Endothelial cell of umbilical vein (primary cell): Measurements from ENCODE around the gene APP. TPM values are rescaled to one million over a fixed set of nuclear protein-coding genes. Genes with fewer than 3 reads are reported as not detected.

Experiments
- BruUV-seq: library from RNA; stranded (reverse); fragments of 400-500 nt; replicated peaks from 2 replicates; lab custom pipeline; 2021; lab: Mats Ljungman, UMichigan
- CTCF ChIA-PET: fragments of 300-600, 350-600 bp; sonication (Branson Sonifier 250); formaldehyde crosslinking; loops from one replicate; lab custom pipeline; 2021; ENCODE audit warnings: antibody characterized with exemption, inconsistent platforms; lab: Charles Lee
- POLR2A ChIA-PET: fragments of 300-600, 350-600 bp; sonication (Branson Sonifier 250); formaldehyde crosslinking; loops from one replicate; lab custom pipeline; 2021; ENCODE audit warnings: antibody characterized with exemption, inconsistent platforms; lab: Charles Lee
- DNase-seq: peaks from one replicate; pipeline ENCODE4 v3.0.0-alpha.2; 2011; ENCODE audit warnings: low read depth, low spot score
- FAIRE-seq: peaks from 2 replicates; lab custom pipeline; 2011; peaks lifted over from hg19 to GRCh38; lab: Jason Lieb, UNC
- H2AFZ ChIP-seq: 2 replicates; pipeline ENCODE4 v1.6.0; 2012; ENCODE audit warnings: low read depth, low read length, control low read depth, inconsistent platforms
- H3K27ac ChIP-seq: 2 replicates; pipeline ENCODE4 v1.5.1; 2011; ENCODE audit warnings: low read depth, mild to moderate bottlenecking, control low read depth, low read length, moderate library complexity; ENCODE audit not compliant: insufficient read depth
- H3K27me3 ChIP-seq, 2 experiments: 2 replicates each; pipeline versions ENCODE4 v1.6.0 to v1.6.1; 2011; ENCODE audit warnings: low read length in 2 of 2, mixed read lengths in 1 of 2; ENCODE audit not compliant: control insufficient read depth in 2 of 2, insufficient read depth in 2 of 2
- H3K36me3 ChIP-seq, 2 experiments: 2 replicates in 1 of 2; 3 replicates in 1 of 2; pipeline ENCODE4 v1.5.1; 2011; ENCODE audit warnings: low read length in 2 of 2, mild to moderate bottlenecking in 1 of 2, moderate library complexity in 1 of 2; ENCODE audit not compliant: control insufficient read depth in 2 of 2, insufficient read depth in 2 of 2; ENCODE audit errors: extremely low read depth in 1 of 2
- H3K4me1 ChIP-seq: 3 replicates; pipeline ENCODE4 v1.5.1; 2011; ENCODE audit warnings: mild to moderate bottlenecking, low read length; ENCODE audit not compliant: control insufficient read depth, insufficient read depth; ENCODE audit errors: extremely low read depth
- H3K4me2 ChIP-seq: 2 replicates; pipeline ENCODE4 v1.6.1; 2011; ENCODE audit warnings: low read length, control low read depth, mixed read lengths; ENCODE audit not compliant: insufficient read depth
- H3K4me3 ChIP-seq, 3 experiments: fragments of 200-600 bp in 1 of 3; sonication (generic), shearing (Covaris generic) in 1 of 3; replicated peaks in 1 of 3; 2 replicates each; pipeline ENCODE4 v1.5.1; 2011 to 2016; ENCODE audit warnings: control low read depth in 3 of 3, low read length in 3 of 3, mild to moderate bottlenecking in 2 of 3, inconsistent platforms in 1 of 3, low read depth in 1 of 3, moderate library complexity in 1 of 3; ENCODE audit not compliant: insufficient read depth in 1 of 3
- H3K79me2 ChIP-seq: 2 replicates; pipeline ENCODE4 v1.6.0; 2012; ENCODE audit warnings: low read length, inconsistent platforms; ENCODE audit not compliant: control insufficient read depth, insufficient read depth
- H3K9ac ChIP-seq: replicated peaks from 2 replicates; pipeline ENCODE3; 2011; ENCODE audit warnings: low read length, control low read depth; ENCODE audit not compliant: insufficient read depth; ENCODE audit errors: extremely low read depth
- H3K9me1 ChIP-seq: replicated peaks from 3 replicates; pipeline ENCODE4 v1.6.0; 2011; ENCODE audit warnings: mild to moderate bottlenecking, low read length; ENCODE audit not compliant: control insufficient read depth, insufficient read depth; ENCODE audit errors: extremely low read depth
- H3K9me3 ChIP-seq: replicated peaks from 2 replicates; pipeline ENCODE4 v1.5.1; 2012; ENCODE audit warnings: low read length, inconsistent platforms; ENCODE audit not compliant: control insufficient read depth, insufficient read depth
- H4K20me1 ChIP-seq: replicated peaks from 2 replicates; pipeline ENCODE3; 2011; ENCODE audit warnings: mild to moderate bottlenecking, low read length; ENCODE audit not compliant: control insufficient read depth, insufficient read depth; ENCODE audit errors: extremely low read depth
- EZH2 ChIP-seq: IDR thresholded peaks from 2 replicates; pipeline ENCODE4 v1.6.1; 2012; ENCODE audit warnings: borderline replicate concordance, low read depth, mild to moderate bottlenecking, moderate library complexity, low read length, inconsistent platforms; ENCODE audit not compliant: severe bottlenecking
- FOS ChIP-seq: IDR thresholded peaks from 2 replicates; pipeline ENCODE4 v1.6.1; 2011; ENCODE audit warnings: mild to moderate bottlenecking, low read length, moderate library complexity, borderline replicate concordance; ENCODE audit not compliant: insufficient read depth
- GATA2 ChIP-seq: IDR thresholded peaks from 2 replicates; pipeline ENCODE4 v1.7.0; 2011; ENCODE audit warnings: low read depth, mild to moderate bottlenecking, moderate library complexity, mixed read lengths, low read length; ENCODE audit not compliant: insufficient read length, insufficient read depth
- JUN ChIP-seq: IDR thresholded peaks from 2 replicates; pipeline ENCODE4 v1.6.1; 2011; ENCODE audit warnings: borderline replicate concordance, low read depth; ENCODE audit not compliant: insufficient read length, insufficient read depth
- MYC ChIP-seq: IDR thresholded peaks from one replicate; pipeline ENCODE4 v1.6.1; 2011; ENCODE audit warnings: mild to moderate bottlenecking, low read depth, low read length
- POLR2A ChIP-seq: IDR thresholded peaks from 2 replicates; pipeline ENCODE4 v1.6.1; 2012; ENCODE audit warnings: low read depth, mild to moderate bottlenecking, control low read depth, low read length
- POLR2AphosphoS5 ChIP-seq: IDR thresholded peaks from 2 replicates; pipeline ENCODE4 v1.6.1; 2012; ENCODE audit warnings: low read depth, mild to moderate bottlenecking, control low read depth, low read length, moderate library complexity; ENCODE audit not compliant: insufficient read depth
- dilution Hi-C: fragments of 300-500 bp; cut with MboI; formaldehyde crosslinking; loops from one replicate; pipeline ENCODE4 v1.15.0; 2019; ENCODE audit warnings: low sequenced_read_pairs; ENCODE audit not compliant: extremely low pct_ligation_motif_present
- intact Hi-C: fragments of 100-400 bp; cut with micrococcal nuclease; formaldehyde crosslinking; loops from one replicate; pipeline ENCODE4 v1.10.0; 2022
- polyA plus RNA-seq, 4 experiments: library from polyadenylated mRNA; depleted of rRNA in 3 of 4; stranded (reverse) in 3 of 4; unstranded in 1 of 4; fragments of >200 nt; gene quantifications; 2 replicates each; pipeline versions ENCODE4 v1.2.1 to v1.2.3, GENCODE V29; 2011 to 2012; ENCODE audit warnings: missing spikeins in 1 of 4
- total RNA-seq: library from RNA; stranded (reverse); gene quantifications from 2 replicates; pipeline ENCODE4 v1.2.3, GENCODE V29; 2021
- TF ChIP-seq, protein P1 (sequence below), 2 donors: IDR thresholded peaks; 1 replicate in 1 of 2; 2 replicates in 1 of 2; pipeline ENCODE4 v1.5.1; 2011; ENCODE audit warnings: low read length in 2 of 2, mild to moderate bottlenecking in 2 of 2, moderate library complexity in 2 of 2, control low read depth in 1 of 2, inconsistent platforms in 1 of 2, low read depth in 1 of 2; ENCODE audit not compliant: insufficient read depth in 1 of 2; ENCODE audit errors: extremely low read depth in 1 of 2
- TF ChIP-seq, protein P2 (sequence below): IDR thresholded peaks from 2 replicates; pipeline ENCODE4 v1.6.1; 2011; ENCODE audit not compliant: insufficient read depth, insufficient read length

Gene APP
- total and polyA plus RNA-seq, 2 donors (not counting 3 experiments of a cell fraction or from before 2014, with no cell fraction given), result 914 to 928 TPM

- Histone ChIP-seq H3K79me2 (peaks cover 99% of the 10 kb centered on the region), H3K4me1 (peaks cover 14% of the 10 kb centered on the region), H3K36me3 (no peaks in the 10 kb centered on the region), H3K9me3 (no peaks in the 10 kb centered on the region), H3K27me3 (no peaks in the 10 kb centered on the region), H3K4me3 (no peak overlapping the region), H3K4me2 (no peak overlapping the region), H4K20me1 (peaks cover 4% of the 10 kb centered on the region), H3K9me1 (no peaks in the 10 kb centered on the region), H3K27ac (no peak overlapping the region), H2AFZ (no peak overlapping the region), H3K9ac (no peak overlapping the region)
- FAIRE-seq (no peak), DNase-seq (no peak)
- CTCF ChIA-PET, result interaction anchor here (1.0 to 1.8 kb wide), 3 partner anchors 8 to 13 kb away, joined by 3 to 8 read pairs (median 4); no protein-coding TSS in a partner anchor
- dilution Hi-C loops (no loop called here), intact Hi-C loops (no loop called here)
- POLR2A ChIA-PET, result no interaction called here
- no peak for TF ChIP-seq MYC
- TF ChIP-seq, protein P1, sequence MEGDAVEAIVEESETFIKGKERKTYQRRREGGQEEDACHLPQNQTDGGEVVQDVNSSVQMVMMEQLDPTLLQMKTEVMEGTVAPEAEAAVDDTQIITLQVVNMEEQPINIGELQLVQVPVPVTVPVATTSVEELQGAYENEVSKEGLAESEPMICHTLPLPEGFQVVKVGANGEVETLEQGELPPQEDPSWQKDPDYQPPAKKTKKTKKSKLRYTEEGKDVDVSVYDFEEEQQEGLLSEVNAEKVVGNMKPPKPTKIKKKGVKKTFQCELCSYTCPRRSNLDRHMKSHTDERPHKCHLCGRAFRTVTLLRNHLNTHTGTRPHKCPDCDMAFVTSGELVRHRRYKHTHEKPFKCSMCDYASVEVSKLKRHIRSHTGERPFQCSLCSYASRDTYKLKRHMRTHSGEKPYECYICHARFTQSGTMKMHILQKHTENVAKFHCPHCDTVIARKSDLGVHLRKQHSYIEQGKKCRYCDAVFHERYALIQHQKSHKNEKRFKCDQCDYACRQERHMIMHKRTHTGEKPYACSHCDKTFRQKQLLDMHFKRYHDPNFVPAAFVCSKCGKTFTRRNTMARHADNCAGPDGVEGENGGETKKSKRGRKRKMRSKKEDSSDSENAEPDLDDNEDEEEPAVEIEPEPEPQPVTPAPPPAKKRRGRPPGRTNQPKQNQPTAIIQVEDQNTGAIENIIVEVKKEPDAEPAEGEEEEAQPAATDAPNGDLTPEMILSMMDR (IDR thresholded peaks at IDR 0.05; ENCODE audit: extremely low read depth in 1 of 2, insufficient read depth in 1 of 2, low read depth in 1 of 2, low read length in 2 of 2), result no peak
- TF ChIP-seq POLR2A, result no peak
- no peak for TF ChIP-seq JUN
- TF ChIP-seq EZH2, result no peak
- TF ChIP-seq FOS, result no peak
- TF ChIP-seq GATA2, result no peak
- no peak for TF ChIP-seq POLR2AphosphoS5
- TF ChIP-seq, protein P2, sequence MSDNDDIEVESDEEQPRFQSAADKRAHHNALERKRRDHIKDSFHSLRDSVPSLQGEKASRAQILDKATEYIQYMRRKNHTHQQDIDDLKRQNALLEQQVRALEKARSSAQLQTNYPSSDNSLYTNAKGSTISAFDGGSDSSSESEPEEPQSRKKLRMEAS, result no peak
- BruUV-seq, result no TSS peak
These were observed 53.1 kb downstream of the APP start for GRCh38 chr21:26117324-26117971.
